Muscle of arm (tissue), 12 donors: ENCODE results near the gene CBX6. TPM values are rescaled to one million over a fixed set of nuclear protein-coding genes. Genes with fewer than 3 reads are reported as not detected.
A peak's percentile ranks its signal among the peaks of the same experiment; 100 is the strongest.

Experiments used
- DNase-seq: peaks from one replicate; pipeline ENCODE4 v3.0.0-alpha.2; 2013
- polyA plus RNA-seq, 12 donors: library from polyadenylated mRNA; unstranded; fragments of 120-200 nt; gene quantifications; one replicate each; pipeline ENCODE4 v1.2.1, GENCODE V29; 2013; ENCODE audit not compliant: insufficient read length in 12 of 12

Gene CBX6
- polyA plus RNA-seq, 12 donors, result 18.8 to 226 (median 30.1) TPM

GRCh38 chr22:38878001-38878400 lies 6.0 kb upstream of the CBX6 start:
- no peak for DNase-seq

GRCh38 chr22:38874529-38875222 lies 2.7 kb upstream of the CBX6 start:
- no peak for DNase-seq

- DNase-seq, result no peak
These were observed 1.7 kb upstream of the CBX6 start for GRCh38 chr22:38873469-38874411.

- DNase-seq, result peak; percentile 89
These were observed 824 bp upstream of the CBX6 start for GRCh38 chr22:38872831-38873248.

- DNase-seq, result no peak
These were observed 450 bp downstream of the CBX6 start for GRCh38 chr22:38871360-38872171.

GRCh38 chr22:38870791-38871359 lies 1.1 kb downstream of the CBX6 start:
- no peak for DNase-seq

GRCh38 chr22:38870312-38870741 lies 1.7 kb downstream of the CBX6 start:
- peak; percentile 89 for DNase-seq

GRCh38 chr22:38869663-38870062 lies 2.4 kb downstream of the CBX6 start:
- DNase-seq, result no peak

- no peak for DNase-seq
These were observed 3.1 kb downstream of the CBX6 start for GRCh38 chr22:38868886-38869381.

- no peak for DNase-seq
These were observed 3.7 kb downstream of the CBX6 start for GRCh38 chr22:38868286-38868721.

GRCh38 chr22:38867471-38868285 lies 4.3 kb downstream of the CBX6 start:
- no peak for DNase-seq

- DNase-seq, result no peak
These were observed 4.9 kb downstream of the CBX6 start for GRCh38 chr22:38867124-38867455.

GRCh38 chr22:38866399-38867123 lies 5.5 kb downstream of the CBX6 start:
- DNase-seq, result no peak

GRCh38 chr22:38866024-38866398 lies 6.0 kb downstream of the CBX6 start:
- no peak for DNase-seq

- DNase-seq, result no peak
These were observed 6.6 kb downstream of the CBX6 start for GRCh38 chr22:38865201-38866023.

GRCh38 chr22:38864361-38865191 lies 7.4 kb downstream of the CBX6 start:
- no peak for DNase-seq

- DNase-seq, result no peak
These were observed 8.4 kb downstream of the CBX6 start for GRCh38 chr22:38863531-38864131.
